ENCODE measurements around the gene BRINP2.

The BRINP2 gene

DNA sequence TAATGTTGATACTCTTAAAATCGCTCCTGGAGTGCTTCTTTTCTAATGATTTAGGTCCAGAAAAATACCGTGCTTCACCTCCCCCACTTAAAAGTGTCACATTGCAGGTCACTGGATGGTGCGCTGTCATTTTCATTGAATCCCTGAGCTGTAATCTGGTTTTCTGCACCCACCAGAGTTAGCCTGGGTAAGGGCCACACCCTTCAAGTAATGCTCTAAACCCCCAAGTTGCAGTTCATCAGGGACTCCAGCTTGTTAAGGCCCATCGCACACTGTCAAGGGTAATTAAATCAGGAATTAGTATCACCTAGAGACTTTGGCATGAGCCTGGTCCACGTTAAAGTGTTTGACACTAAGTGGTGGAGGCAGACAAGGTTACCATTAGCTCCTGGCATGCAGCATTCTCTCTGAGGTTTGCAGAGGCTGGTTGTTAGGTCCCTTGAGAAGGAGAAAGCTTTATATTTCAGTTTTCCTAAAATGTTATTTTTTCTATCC is 40.3 kb upstream of the BRINP2 start:
- in situ Hi-C loops (cut with HindIII; ENCODE audit: low sequenced_read_pairs): no loop called here
- DNase-seq (ENCODE audit: low read depth): no peak
- TF ChIP-seq, protein P1, sequence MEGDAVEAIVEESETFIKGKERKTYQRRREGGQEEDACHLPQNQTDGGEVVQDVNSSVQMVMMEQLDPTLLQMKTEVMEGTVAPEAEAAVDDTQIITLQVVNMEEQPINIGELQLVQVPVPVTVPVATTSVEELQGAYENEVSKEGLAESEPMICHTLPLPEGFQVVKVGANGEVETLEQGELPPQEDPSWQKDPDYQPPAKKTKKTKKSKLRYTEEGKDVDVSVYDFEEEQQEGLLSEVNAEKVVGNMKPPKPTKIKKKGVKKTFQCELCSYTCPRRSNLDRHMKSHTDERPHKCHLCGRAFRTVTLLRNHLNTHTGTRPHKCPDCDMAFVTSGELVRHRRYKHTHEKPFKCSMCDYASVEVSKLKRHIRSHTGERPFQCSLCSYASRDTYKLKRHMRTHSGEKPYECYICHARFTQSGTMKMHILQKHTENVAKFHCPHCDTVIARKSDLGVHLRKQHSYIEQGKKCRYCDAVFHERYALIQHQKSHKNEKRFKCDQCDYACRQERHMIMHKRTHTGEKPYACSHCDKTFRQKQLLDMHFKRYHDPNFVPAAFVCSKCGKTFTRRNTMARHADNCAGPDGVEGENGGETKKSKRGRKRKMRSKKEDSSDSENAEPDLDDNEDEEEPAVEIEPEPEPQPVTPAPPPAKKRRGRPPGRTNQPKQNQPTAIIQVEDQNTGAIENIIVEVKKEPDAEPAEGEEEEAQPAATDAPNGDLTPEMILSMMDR (IDR thresholded peaks at IDR 0.05; ENCODE audit: low read depth, low read length, missing control alignments): no peak
- H3K4me3 ChIP-seq (ENCODE audit: low read depth, low read length): no peak overlapping the region

DNA sequence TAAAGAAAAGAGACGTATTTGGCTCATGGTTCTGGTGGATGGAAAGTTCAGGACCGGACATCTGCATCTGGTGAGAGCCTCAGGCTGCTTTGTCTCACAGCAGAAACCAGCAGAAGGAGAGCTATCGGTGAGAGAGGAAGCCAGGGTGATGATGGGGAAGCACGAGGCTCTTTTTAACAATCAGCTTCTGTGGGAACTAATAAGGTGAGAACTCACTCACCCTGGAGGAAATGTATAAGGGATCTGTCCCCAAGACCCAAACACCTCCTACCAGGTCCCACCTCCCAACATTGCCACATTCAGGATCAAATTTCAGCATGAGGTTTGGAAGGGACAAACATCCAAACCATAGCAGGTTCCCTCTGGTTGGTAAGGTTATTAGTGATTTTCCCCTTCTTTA is 39.0 kb upstream of the BRINP2 start:
- TF ChIP-seq, protein P1 (IDR thresholded peaks at IDR 0.05; ENCODE audit: low read depth, low read length, missing control alignments): no peak

DNA sequence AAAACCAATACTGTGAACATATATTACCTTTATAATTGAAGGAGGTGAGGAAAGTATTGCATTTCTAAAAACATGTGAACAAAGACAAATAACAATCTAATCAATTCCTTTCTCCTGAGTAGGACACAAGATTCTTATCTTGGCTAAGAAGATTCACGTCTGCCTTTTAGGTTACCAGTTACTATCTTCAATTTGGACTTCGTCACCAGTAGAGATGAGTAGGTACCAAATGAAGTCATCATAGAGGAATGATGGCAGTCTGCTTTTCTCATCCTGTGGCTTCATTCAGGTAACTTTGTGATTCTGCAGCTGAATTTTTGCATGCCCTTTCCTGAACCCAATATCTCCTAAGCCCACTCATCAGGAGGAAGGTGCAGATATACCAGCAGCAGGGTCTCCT is 38.6 kb upstream of the BRINP2 start:
- in situ Hi-C loops (cut with HindIII; ENCODE audit: low sequenced_read_pairs): no loop called here

More for the DNA sequence above, 39.0 kb upstream of the BRINP2 start:
- no peak overlapping the region for H3K4me3 ChIP-seq (ENCODE audit: low read depth, low read length)
- no peak for DNase-seq (ENCODE audit: low read depth)
- in situ Hi-C loops (cut with HindIII; ENCODE audit: low sequenced_read_pairs): no loop called here

DNA sequence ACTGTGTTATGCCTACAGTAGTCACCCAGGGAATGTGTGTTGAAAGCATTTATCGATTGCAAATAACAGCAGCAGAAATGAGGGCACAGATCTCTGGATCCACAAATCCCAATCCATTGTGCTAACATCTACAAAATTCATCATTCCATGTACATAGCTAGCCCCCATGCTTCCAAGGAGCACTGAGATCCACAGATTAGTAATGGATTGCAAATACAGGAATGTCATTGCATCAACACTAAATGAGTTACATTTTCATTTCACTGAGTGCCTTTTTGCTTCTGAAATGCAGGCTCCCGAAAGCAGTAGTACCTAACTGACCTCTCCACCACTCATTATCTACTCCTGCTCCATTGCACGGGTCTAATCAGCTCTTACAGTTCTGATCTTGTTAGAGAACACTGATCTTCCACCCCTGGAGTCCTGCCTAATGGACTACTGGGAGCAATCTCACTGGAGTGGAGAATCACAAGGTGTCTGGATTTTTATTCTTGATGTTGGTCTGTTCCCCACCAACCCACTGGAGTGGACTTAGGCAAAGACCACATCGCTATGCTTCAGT is 36.7 kb upstream of the BRINP2 start:
- in situ Hi-C loops (cut with HindIII; ENCODE audit: low sequenced_read_pairs): no loop called here
- TF ChIP-seq, protein P1 (IDR thresholded peaks at IDR 0.05; ENCODE audit: low read depth, low read length, missing control alignments): no peak
- no peak overlapping the region for H3K4me3 ChIP-seq (ENCODE audit: low read depth, low read length)
- no peak for DNase-seq (ENCODE audit: low read depth)

More for the DNA sequence above, 38.6 kb upstream of the BRINP2 start:
- TF ChIP-seq, protein P1 (IDR thresholded peaks at IDR 0.05; ENCODE audit: low read depth, low read length, missing control alignments): no peak
- no peak overlapping the region for H3K4me3 ChIP-seq (ENCODE audit: low read depth, low read length)
- no peak for DNase-seq (ENCODE audit: low read depth)

DNA sequence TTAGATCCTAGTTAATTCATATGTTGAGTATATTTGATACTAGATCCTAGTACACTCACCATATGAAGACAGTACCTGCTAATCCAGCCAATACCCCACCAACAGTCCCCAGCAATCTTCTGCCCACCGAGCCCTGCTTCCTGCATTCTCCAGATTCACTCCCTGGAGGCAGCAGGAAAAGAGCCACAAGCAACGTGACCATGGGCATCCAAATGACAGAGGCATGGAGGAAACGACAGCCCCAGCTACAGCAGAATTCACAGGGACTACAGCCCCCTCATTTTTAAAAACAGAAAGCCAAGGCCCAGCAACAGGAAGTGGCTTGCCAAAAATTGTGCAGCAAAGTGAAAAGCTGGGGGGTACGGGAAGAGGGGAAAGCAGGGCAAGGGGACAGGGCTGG is 35.5 kb upstream of the BRINP2 start:
- TF ChIP-seq, protein P1 (IDR thresholded peaks at IDR 0.05; ENCODE audit: low read depth, low read length, missing control alignments): no peak
- DNase-seq (ENCODE audit: low read depth): no peak
- in situ Hi-C loops (cut with HindIII; ENCODE audit: low sequenced_read_pairs): no loop called here
- H3K4me3 ChIP-seq (ENCODE audit: low read depth, low read length): no peak overlapping the region

DNA sequence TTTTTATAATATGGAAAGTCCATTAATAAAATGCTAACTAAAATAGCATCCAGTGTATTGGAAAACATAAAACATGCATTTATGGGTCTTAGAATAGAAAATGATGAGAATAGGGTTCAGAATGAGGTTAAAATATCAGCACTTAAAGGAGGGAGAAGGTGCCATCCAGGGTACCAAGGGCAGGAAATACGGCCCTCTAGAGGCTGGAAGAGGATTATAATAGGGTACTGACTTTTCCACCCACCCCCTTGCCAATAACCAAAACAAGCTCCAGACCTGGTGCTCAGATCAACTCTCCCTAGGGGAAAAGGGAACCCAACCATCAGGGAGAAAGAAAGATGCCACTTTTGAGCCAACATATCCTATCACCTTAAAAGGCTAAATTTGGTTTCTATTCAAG is 32.9 kb upstream of the BRINP2 start:
- no peak for DNase-seq (ENCODE audit: low read depth)
- H3K4me3 ChIP-seq (ENCODE audit: low read depth, low read length): no peak overlapping the region
- in situ Hi-C loops (cut with HindIII; ENCODE audit: low sequenced_read_pairs): no loop called here
- TF ChIP-seq, protein P1 (IDR thresholded peaks at IDR 0.05; ENCODE audit: low read depth, low read length, missing control alignments): no peak
